HG03469 (cell line): ENCODE data around the gene SEC61G.
A peak's percentile ranks its signal among the peaks of the same experiment; 100 is the strongest.

Experiments used
- ATAC-seq: cut with Tn5 transposase; IDR thresholded peaks from one replicate; pipeline ENCODE4 v1.9.1; 2021; ENCODE audit warnings: mild to moderate bottlenecking, moderate library complexity, moderate number of reproducible peaks; ENCODE audit not compliant: unreplicated experiment

The SEC61G gene

DNA sequence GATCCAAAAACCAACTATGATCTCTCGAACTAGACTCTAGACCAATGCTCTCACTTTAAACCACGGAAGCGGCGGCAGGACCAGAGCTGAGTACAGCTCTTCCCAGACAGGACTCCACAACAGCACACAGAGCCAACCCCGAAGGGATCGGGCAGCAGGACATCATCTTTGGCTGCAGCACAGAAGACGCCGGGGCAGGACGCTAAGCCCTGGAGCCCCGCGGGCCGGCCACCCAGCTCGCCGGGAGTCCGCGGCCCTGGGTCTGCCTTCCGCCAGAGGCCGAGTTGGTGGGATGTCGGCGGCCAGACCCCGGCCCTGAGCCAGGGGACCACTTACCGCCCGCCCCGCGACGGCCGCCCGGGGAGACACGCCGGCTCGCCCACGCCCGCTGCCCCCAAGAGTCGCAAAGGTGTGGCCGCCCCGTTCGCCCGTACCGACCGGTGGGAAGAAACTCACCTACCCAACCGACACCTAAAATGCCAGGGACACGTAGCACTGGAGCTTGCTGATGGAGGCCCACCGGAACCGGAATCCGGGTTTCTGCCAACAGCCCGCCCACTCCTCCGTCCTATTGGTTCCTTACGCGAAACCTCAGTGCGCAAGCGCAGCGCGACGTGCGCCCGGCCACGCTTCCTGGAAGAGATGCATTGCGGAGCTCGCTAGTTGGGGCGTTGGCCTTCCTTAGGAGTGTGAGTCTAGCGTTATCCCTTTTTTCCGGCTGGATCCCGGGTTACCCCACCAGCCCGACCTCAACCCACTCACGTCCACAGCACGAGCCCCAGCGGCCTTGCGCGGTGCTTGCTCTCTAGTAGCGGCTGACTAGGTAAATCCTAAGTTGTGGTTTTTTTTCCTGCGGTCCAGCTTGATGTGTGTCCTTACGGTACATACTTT, at the start of gene SEC61G:
TSS of gene SEC61G (minus strand) at position 510 of the 891 bp plus-strand sequence. CDS start 1,623 bp downstream, outside the sequence.
- peak; percentile 92 for ATAC-seq

DNA sequence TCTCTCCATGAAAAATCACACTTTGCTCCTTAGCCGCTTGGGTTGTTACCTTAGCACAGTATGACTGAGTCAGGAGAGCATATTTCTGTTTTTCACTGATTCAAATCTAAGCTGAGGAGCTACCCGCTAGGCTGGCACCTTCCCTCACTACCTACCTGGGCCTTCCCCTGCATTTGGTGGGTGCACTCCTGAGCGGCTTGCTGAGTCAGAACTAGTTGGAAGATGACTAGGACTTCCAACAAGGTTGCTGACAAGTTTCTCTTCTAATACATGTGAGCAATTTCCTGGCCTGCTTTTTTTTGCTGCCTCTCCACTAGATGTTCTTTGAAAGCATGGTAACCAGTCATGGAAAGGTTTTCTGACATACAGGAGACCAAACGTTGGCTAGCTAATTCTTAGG, 43.8 kb upstream of the SEC61G start:
- ATAC-seq: peak; percentile 84

DNA sequence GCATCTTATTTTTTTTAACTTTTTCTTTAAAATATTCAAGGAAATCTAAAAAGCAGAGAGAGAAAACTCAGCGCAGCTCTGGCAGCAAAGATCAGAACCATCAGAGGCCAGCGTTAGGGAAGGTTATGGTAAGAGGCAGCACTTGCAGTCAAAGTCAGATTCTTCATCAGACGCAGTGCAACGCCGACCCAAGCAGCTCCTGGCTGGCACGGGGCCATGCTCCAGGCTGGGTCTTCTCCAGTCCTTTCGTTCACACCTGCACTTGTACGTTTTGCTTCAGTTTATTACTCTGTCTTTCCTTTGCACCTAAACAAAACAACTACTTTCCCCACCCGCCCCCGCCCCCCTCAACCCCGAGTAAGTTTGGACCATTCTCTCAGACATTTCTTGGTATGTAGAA, 43.1 kb upstream of the SEC61G start:
- ATAC-seq: no peak

DNA sequence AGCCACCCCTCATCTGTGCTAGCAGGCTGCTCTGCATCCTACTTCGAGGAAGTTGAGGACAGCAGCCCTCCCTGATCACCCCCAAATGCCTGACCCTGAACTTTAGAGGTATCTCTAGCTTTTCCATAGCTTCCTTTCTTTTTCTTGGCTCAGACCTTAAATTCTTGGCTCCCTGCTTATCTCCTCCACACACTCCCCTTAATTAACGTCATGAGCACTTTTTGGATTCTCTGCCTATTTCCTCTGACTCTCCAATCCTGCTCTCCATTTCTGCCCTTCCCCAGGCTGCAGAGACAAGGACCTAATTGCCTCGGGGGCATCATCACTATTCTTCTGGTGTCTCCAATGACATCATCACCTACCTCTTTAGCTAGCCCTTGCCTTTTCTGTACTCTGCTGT, 40.8 kb upstream of the SEC61G start:
- ATAC-seq: no peak

DNA sequence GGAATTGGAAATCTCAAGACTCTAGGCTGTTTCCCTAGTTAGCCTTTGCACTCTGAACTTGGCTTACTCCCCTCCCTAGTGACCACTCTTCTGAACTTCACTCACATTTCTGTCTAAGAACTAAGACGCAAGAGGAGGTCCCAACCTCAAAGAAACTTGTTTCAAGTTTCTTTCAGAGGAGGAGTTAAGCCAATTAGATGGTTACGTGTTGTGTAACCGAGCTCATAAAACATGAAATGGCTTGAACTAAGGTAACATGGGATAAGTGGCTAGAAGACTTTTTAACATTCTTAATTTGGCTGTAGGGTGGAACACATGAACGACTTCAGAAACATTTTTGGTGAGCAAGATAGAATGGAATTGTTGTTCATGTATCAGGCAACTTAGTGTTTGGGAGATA, 39.5 kb upstream of the SEC61G start:
- ATAC-seq: no peak

DNA sequence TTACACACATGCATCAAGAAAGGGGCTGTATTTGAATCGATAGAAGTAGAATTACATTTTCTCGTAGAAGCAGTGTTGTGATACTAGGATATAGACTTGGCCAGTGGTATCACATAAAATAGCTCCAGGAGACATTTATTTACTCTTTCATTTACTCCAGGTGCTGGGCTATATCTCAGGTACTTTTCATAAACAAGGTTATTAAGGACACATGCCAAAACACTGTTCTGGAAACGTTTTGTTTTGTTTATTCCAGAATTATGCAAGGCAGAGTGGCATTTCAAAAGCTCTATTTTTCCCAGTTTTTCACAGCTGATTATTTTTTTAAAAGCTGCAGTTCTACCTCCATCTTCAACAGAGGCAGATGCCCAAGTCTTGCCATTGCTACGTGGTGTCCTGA, 37.8 kb upstream of the SEC61G start:
- ATAC-seq: no peak

DNA sequence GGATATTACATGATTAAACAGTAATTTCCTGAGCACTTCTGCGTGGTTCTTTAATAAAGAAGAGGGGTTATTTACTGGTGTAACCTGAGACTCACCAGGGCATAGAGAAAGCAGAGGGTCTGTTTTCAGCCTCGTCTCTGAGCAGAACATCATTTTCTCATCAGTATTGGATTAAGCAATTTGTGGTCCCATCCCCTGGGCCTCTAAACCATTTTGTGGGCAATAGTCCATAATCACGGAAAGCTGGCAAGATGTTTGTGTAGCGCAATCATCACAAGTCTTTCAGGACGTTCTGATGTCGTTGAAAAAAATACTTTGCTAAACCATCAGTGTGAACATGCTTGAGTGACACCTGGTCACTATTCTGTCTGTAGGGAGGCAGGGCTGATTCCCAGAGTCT, 37.1 kb upstream of the SEC61G start:
- ATAC-seq: no peak

DNA sequence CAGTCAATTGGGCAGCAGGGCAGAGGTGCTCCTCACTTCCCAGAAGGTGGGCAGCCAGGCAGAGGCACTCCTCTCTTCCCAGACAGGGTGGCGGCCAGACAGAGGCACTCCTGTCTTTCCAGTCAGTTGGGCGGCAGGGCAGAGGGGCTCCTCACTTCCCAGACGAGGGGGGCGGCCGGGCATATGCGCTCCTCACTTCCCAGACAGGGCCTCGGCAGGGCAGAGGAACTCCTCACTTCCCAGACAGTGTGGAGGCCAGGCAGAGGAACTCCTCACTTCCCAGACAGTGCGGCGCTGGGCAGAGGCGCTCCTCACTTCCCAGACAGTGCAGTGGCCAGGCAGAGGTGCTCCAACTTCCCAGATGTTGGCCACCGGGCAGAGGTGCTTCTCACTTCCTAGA, 33.4 kb upstream of the SEC61G start:
- ATAC-seq: no peak

DNA sequence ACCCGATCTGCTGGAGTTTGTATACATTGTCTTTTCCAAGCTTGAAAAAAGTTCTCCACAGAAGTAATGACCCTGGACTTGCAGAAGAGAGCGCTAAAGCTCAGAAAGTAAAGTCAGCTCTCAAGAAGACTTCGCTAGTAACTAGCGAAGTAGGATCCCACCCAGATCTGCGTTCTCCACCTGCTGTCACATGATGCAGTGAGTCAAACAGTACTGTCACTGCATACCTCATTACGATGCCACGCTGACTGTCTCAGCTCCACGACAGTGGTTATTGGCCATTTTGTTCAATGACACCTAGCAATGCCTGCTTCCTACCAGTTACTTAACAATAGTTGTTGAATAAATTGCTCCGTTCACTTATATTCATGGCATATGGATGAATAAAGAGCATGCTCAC, 29.7 kb upstream of the SEC61G start:
- ATAC-seq: peak; percentile 97

DNA sequence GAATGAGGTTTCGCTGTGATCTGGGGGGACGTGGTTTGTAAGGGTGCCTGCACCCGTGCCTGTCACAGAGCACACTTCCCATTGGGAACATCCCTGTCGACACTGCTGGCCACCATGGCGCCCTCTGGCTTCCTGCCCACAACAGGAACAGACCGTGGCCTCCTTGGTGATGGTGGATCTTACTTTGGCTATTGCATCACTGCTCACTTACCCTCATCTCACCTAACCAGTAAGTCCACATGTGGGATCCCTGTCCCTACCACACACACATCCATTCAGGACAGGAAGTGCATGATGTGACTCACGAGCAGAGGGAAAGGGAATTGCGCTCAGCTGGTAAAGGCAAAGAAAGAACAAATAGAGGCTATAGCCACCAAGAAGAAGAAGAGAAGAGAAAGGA, 26.2 kb upstream of the SEC61G start:
- ATAC-seq: no peak

DNA sequence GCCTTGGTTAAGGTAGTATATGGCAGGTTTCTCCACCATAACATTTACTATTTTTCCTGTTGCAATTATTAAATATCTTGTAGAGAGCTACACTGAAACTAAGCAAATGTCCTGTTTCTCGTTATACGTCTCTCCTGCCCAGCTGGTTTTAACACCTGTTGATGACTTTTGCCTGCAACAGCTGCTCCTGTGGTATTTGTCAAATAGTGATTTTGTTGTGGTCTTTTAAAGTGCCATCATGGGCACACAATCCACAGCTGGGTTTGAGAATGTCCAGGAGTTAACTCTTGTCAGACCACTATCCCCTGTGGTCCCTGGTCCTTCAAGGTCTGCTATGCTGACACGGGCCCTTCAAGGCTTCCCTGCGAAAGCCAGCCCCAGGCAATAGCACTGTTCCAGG, 24.9 kb upstream of the SEC61G start:
- ATAC-seq: no peak

DNA sequence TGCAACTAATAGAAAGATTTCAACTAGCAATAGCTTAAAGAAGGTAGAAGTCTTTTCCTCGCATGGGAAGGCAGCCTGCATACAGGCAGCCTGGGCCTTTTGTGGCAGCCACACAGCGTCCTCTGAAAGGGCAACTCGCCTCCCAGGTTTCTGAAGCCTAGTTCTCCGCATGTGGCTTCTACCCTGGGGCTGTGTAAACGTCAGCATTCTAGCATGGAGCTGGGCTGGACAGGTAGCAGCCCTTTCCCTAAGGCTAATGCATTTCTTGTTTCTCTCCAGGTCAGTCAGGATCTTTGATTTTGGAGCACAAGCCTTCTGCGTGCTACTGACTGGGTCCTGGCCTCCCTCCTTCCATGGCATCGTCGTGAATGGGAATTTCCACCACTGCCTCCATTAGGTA, 23.8 kb upstream of the SEC61G start:
- ATAC-seq: no peak

DNA sequence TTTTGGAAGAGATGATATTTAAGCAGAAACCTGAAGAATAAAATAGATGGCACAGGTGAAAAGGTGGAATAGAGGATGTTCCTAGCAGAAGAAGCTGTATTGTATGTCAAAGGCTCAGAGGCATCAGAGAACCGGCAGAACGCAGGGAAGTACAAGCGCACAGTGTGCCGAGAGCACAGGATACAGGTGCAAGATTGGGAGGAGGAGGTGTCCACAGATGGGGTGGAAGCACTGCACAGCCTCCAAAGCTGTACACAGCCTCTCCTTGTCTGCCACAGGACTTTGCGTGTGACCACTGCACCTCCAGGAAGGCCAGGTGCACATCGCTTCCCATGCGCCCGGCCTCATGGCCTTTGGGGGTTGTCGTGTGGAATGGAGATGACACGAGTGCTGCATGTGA, 23.3 kb upstream of the SEC61G start:
- ATAC-seq: no peak

DNA sequence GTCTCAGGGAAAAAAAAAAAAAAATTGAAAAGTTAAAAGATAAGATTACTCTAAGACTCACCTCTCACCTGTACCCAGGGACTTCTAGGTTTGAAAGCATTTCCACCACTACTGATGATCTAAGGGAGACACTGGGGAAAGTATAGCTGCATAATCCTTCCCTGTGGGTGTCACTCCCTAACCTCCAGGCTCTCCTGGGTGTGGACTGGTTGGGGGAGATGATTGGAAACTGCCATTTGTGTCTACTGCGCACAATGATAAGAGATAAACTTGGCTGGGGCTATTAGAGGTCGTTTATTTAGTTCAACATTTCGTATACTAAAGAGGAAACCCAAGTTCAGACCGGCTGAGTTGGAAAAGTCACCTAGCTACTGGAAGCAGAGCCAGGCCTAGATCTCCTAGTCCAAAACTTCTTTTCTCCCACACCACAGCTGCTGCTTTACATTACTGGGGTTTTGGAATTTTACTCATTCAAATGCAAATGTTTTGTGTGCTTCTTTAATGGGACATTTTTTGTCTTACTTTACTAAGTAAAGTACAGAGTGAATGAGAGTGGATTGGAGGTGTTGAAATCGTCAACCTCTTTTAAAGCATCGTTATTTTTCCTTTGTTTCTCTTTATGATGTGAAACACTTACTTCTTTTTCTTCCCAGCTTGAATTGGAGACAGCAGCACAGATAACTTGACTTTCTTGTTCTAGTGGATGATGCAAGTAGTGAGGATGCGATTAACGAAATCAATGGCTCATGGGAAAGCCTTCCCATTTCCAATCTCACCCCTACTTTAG, 22.3 kb upstream of the SEC61G start:
- ATAC-seq: no peak

DNA sequence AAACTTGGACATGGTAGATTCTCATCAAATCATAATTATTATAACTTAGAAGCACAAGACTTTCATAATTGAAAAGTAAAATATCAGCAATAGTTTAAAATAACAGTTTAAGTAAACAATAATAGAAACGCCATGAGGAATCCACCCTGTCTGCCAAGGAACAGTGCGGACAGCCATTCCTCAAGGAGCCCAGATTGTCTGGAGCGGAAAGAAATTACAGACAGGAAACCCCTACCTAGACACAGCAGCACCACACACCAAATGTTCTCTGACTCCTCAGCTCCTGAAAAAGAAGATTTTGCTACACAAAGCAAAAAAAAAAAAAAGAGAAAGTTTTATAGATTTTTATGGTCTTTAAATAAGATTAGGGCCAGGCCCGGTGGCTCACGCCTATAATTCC, 21.5 kb upstream of the SEC61G start:
- no peak for ATAC-seq

DNA sequence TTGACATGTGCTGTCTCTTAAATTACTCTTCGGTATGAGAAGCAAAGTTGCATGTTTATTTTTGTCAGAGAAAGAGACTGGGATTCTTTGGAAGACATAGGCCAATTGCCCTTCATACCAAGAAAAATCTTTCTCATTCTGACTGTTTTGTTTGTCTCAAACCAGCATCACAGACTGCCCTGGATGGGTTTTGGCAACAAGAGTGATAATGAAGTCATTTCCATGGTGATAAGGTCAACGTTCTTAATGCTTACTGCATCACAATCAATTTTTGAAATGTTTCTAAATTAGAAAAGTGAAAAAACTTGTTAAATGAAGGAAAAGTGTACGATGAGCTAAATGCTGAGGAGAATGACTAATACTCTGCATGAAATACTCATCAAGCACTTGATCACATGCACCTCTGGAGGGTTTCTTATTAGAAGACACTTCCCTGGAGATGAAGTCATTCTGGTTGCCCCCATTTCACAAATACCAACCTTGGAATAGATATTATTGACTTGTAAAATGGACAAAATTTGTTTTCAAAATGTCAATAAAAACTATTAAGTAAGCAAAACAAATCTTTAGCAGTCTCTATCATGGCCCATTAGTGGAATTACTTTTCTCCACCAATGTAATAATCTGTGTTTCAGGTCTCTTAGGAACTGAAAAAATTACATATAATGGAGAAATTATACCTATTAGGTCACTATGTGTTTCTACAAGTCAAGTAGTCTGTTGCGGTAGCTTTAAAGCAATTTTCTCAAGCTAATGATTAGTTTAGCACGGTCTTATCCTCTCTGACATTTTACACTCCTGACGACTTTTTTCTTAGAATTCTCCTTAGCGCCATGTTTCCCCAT, 19.9 kb upstream of the SEC61G start:
- no peak for ATAC-seq

DNA sequence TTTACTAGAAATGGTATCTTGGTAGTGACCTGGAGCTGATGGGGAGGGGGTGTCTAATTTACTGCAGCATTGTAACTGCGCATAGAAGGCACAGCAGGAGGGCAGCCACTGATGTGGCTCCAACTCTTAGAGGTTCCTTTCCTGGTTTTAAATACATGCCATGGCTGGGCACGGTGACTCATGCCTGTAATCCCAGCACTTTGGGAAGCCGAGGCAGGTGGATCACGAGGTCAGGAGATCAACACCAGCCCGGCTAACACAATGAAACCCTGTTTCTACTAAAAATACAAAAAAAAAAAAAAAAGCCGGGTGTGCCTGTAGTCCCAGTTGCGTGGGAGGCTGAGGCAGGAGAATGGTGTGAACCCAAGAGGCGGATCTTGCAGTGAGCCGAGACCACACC, 19.2 kb upstream of the SEC61G start:
- no peak for ATAC-seq

DNA sequence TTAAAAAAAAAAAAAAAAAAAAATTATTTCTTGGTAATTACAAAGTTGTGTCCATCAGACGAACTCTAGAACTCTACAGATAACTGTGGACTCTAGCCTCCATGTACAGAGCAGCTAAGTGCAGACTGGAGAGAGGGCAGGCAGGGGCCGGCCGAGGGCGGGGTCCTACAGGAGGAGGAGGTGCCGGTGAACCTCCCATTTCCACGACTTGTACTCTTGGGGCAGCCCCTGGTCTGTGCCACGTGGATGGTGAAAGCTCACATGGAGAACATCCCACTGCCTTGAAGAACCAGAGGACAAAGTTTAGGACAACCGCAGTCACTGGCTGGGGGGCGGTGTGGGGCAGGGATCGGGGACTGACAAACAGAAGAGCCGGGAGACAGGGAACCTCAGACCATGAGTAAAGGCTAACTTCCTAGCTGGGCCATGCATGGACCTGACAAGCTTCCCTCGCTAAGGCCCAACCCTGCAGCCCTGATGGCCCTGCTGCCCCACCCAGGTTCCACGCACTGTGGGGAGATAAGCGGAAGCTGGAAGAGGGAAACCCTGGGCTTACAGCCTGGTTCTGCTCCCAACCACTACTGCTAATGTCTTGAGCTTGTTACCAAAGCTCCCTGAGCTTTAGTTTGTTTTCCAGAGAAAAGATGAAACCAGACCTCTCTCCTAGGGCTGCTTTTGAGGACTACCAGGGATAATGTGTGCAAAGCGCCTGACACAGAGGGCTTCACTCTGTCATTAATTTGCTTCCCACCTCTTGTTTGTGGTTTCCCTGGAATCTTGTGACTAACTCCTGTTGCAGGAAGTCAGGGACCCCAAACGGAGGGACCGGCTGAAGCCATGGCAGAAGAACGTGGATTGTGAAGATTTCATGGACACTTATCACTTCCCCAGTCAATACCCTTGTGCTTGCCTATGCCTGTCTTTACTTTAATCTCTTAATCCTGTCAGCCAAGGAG, 16.1 kb upstream of the SEC61G start:
- ATAC-seq: no peak

DNA sequence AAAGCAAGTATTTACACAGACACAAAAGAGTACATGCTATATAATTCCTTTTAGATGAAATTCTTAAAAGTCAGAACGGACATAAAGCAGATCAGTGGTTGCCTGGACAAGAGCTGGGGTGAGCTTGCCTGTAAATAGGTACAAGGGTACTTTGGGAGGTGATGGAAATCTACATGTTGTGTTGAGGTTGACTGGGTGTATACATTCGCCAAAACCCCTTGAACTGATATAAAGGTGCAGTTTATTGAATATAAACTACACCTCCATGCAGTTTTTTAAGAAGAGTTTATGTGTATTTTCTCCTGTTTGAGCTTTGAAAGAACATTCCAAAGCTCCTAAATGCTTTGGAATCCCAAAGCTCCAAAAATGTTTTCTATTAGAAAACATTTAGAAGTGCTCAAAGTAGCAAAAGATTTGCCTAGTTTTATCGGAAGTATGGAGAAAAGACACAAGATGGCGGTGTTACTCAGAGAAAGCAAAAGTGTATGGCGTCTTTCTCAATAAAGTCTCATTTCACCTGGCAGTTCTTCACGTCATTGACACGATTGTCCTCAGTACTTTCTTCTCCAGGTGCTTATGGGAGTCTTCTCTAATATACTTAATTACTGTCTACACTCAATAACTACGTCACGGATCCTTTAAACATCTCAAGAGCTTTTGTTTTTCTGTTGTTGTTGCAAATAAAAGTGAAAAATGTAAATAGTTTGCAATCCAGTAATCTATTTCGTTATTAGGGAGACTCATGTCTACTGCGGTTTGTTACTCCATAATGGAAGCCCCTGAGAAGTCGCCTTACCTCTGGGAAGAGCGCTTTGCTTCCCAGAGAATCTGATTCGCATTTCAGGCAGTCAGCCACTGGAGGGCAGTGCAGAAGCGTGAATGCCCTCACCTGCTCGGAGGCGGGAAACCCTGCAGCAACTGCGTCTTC, 14.7 kb upstream of the SEC61G start:
- ATAC-seq: peak; percentile 85
